ENCODE measurements around the gene WDR45B. TPM values are rescaled to one million over a fixed set of nuclear protein-coding genes. Genes with fewer than 3 reads are reported as not detected.
"Not testable (repeated sequence)": the region's sequence is repeated elsewhere in the genome, so short reads cannot be mapped to it uniquely, and the experiment has no call there.

The WDR45B gene
- total and polyA plus RNA-seq, 9 donors = 51.9 to 71.6 (median 62.2) TPM

DNA sequence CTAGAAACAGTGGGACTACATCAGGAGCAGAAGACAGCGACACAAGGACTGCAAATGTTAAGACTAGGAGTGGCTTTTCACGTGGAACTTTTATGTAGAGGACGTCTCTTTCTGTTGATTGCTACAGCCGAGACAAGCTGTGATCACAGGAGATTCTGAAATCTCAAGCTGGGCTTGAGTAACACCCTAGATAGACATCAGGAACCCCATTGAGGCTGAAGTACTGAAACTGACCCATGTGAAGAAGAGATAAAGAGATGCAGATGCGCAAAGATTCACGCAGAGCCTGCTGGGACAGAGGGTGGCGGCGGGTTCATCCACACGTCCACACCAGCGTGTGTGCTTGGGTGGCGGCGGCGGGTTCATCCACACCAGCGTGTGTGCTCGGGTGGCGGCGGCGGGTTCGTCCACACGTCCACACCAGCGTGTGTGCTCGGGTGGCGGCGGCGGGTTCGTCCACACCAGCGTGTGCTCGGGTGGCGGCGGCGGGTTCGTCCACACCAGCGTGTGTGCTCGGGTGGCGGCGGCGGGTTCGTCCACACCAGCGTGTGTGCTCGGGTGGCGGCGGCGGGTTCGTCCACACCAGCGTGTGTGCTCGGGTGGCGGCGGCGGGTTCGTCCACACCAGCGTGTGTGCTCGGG, 72.5 kb downstream of the WDR45B start:
- H3K27ac ChIP-seq (ENCODE audit: low read length); H3K4me3 ChIP-seq (ENCODE audit: low read length); H3K4me1 ChIP-seq (ENCODE audit: control insufficient read depth, insufficient read depth, low read length); DNase-seq; H3K9me3 ChIP-seq (replicated peaks; ENCODE audit: control insufficient read depth, low read depth, low read length); H3K27me3 ChIP-seq (ENCODE audit: control insufficient read depth, insufficient read depth, low read length): not testable (repeated sequence)
- WGBS (ENCODE audit: insufficient coverage) = 94% methylated on average over 17 of the region's 52 CpGs
- H3K36me3 ChIP-seq (ENCODE audit: control insufficient read depth, insufficient read depth, low read length) = peaks cover 66% of the 10 kb centered on the region

DNA sequence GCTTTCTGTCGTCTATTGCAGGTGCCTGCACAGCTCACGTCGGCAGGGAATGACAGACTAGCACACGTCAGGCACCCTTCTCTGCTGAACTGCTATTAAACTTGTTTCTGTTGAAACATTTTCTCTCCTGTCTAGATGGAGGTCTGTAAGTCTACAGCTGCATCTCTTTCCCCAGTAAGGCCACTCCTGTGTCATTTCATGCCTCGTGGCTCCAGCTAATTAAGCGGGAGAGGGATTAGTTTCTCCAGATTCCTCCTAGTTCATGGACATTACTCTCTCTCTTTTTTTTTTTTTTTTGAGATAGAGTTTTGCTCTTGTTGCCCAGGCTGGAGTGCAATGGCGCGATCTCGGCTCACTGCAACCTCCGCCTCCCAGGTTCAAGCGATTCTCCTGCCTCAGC, 74.2 kb downstream of the WDR45B start:
- WGBS (ENCODE audit: insufficient coverage) = 87% methylated on average over 9 of the region's 11 CpGs
- Histone ChIP-seq H3K36me3 (ENCODE audit: control insufficient read depth, insufficient read depth, low read length) (peaks cover 78% of the 10 kb centered on the region), H3K27me3 (ENCODE audit: control insufficient read depth, insufficient read depth, low read length) (no peaks in the 10 kb centered on the region)

DNA sequence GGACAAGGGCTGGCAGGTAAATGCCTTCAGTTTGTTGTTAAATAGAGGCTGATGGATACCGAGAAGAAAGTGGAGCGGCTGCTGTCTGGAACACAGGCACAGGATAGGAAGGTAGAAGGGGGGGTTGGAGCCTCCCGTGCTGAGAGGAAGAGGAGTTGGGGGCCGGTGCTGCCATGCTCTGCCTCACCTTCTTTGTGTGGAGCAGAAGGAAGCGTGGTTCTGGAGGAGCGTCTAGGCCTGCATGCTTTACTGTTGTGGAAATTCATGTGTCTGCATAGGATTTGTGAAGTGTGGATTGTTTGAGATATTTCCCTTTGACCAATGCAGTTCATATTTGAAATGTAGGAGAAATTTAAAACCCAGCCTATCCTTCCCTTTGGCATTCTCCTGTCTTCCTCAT, 76.4 kb downstream of the WDR45B start:
- no peak for DNase-seq
- H3K36me3 ChIP-seq (ENCODE audit: control insufficient read depth, insufficient read depth, low read length) = peaks cover 77% of the 10 kb centered on the region

More for the DNA sequence above, 74.2 kb downstream of the WDR45B start:
- Histone ChIP-seq H3K9me3 (replicated peaks; ENCODE audit: control insufficient read depth, low read depth, low read length) (no peaks in the 10 kb centered on the region), H3K4me3 (ENCODE audit: low read length) (no peak overlapping the region), H3K27ac (ENCODE audit: low read length) (no peak overlapping the region), H3K4me1 (ENCODE audit: control insufficient read depth, insufficient read depth, low read length) (no peaks in the 10 kb centered on the region)
- DNase-seq = no peak

DNA sequence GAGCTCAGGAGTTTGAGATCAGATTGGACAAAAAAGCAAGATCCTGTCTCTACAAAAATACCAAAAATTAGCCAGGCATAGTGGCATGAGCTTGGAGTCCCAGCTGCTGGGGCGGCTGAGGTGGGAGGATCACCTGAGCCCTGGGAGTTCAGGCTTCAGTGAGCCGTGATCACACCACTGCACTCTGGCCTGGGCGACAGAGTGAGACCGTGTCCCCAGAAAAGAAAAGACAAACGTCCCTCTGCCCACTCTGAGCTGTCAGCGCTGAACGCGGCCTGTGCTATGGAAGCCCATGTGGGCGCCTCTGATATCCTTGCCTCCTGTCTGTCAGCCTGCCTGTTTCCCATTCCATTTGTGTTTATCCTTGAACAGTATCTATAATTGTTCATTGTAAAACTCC, 78.0 kb downstream of the WDR45B start:
- peaks cover 70% of the 10 kb centered on the region for H3K36me3 ChIP-seq (ENCODE audit: control insufficient read depth, insufficient read depth, low read length)
- H3K27me3 ChIP-seq (ENCODE audit: control insufficient read depth, insufficient read depth, low read length) = no peaks in the 10 kb centered on the region
- WGBS (ENCODE audit: insufficient coverage) = 86% methylated on average over 5 of the region's 9 CpGs
- no peaks in the 10 kb centered on the region for H3K9me3 ChIP-seq (replicated peaks; ENCODE audit: control insufficient read depth, low read depth, low read length)
- H3K4me1 ChIP-seq (ENCODE audit: control insufficient read depth, insufficient read depth, low read length) = peaks cover 19% of the 10 kb centered on the region
- no peak for DNase-seq
- H3K4me3 ChIP-seq (ENCODE audit: low read length) = no peak overlapping the region
- no peak overlapping the region for H3K27ac ChIP-seq (ENCODE audit: low read length)

More for the DNA sequence above, 76.4 kb downstream of the WDR45B start:
- Histone ChIP-seq H3K27me3 (ENCODE audit: control insufficient read depth, insufficient read depth, low read length) (no peaks in the 10 kb centered on the region), H3K9me3 (replicated peaks; ENCODE audit: control insufficient read depth, low read depth, low read length) (no peaks in the 10 kb centered on the region), H3K4me1 (ENCODE audit: control insufficient read depth, insufficient read depth, low read length) (peaks cover 9% of the 10 kb centered on the region), H3K27ac (ENCODE audit: low read length) (no peak overlapping the region), H3K4me3 (ENCODE audit: low read length) (no peak overlapping the region)
- WGBS (ENCODE audit: insufficient coverage) = 91% methylated on average over 5 of the region's 6 CpGs

DNA sequence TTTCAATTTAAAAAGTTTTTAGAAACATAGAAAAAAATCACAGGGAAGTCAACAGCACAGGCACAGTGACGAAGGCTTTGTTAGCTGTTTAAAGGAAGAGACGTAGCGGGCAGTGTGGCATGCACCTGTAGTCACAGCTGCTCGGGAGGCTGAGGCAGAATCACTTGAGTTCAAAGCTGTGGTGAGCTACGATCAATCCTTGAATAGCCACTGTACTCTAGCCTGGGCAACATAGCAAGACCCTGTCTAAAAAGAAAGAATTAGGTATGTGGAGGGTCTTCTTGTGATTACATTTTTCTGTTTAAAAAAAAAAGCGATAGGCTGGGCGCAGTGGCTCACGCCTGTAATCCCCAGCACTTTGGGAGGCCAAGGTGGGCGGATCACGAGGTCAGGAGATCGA, 78.6 kb downstream of the WDR45B start:
- Histone ChIP-seq H3K4me1 (ENCODE audit: control insufficient read depth, insufficient read depth, low read length) (peaks cover 22% of the 10 kb centered on the region), H3K36me3 (ENCODE audit: control insufficient read depth, insufficient read depth, low read length) (peaks cover 66% of the 10 kb centered on the region), H3K27me3 (ENCODE audit: control insufficient read depth, insufficient read depth, low read length) (no peaks in the 10 kb centered on the region)

DNA sequence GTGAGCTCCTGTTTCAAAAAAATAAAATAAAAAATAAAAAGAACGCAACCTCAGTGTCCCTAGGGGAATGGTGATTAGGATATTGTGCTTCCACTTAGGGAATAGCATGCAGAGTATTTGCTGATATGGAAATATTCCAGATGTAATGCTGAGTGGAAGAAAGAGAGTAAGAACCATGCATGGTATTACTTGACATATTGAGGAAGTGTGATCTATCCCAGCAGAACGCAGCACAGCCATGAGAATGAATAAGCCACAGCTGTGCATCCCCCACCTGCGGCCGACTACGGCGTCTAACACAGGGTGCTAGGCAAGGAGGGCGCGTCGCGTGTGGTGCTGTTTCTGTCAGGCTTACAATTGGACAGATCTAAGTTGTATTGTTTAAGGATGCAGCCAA, 79.2 kb downstream of the WDR45B start:
- 89% methylated on average over 9 of the region's 10 CpGs for WGBS (ENCODE audit: insufficient coverage)

More for the DNA sequence above, 78.6 kb downstream of the WDR45B start:
- no peak for DNase-seq
- Histone ChIP-seq H3K4me3 (ENCODE audit: low read length) (no peak overlapping the region), H3K27ac (ENCODE audit: low read length) (no peak overlapping the region), H3K9me3 (replicated peaks; ENCODE audit: control insufficient read depth, low read depth, low read length) (no peaks in the 10 kb centered on the region)
- WGBS (ENCODE audit: insufficient coverage) = 91% methylated on average over 8 of the region's 11 CpGs

DNA sequence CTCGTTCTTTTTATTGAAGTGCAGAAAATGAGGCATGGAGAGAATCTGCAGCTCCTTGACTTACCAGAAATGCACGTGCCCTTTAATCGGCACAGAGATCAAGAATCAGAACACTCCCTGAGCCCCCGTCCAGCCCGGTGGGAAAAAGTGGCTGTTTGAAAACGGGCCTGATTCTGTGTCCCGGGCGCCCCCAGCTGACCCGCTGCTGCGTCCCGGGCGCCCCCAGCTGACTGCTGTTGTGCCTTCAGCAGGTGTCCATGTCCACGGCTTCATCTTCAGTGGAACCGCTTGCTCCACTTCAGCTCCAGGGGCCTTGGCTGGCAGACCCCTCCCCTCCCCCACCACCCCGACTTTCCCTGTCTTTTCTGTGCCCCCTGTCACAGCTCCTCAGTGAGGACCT, 81.0 kb downstream of the WDR45B start:
- no peak overlapping the region for H3K27ac ChIP-seq (ENCODE audit: low read length)
- no peaks in the 10 kb centered on the region for H3K27me3 ChIP-seq (ENCODE audit: control insufficient read depth, insufficient read depth, low read length)
- H3K36me3 ChIP-seq (ENCODE audit: control insufficient read depth, insufficient read depth, low read length) = peaks cover 48% of the 10 kb centered on the region
- H3K9me3 ChIP-seq (replicated peaks; ENCODE audit: control insufficient read depth, low read depth, low read length) = no peaks in the 10 kb centered on the region
- no peak for DNase-seq
- 93% methylated on average over 15 of the region's 15 CpGs for WGBS (ENCODE audit: insufficient coverage)
- H3K4me3 ChIP-seq (ENCODE audit: low read length) = no peak overlapping the region
- H3K4me1 ChIP-seq (ENCODE audit: control insufficient read depth, insufficient read depth, low read length) = peaks cover 29% of the 10 kb centered on the region

More for the DNA sequence above, 79.2 kb downstream of the WDR45B start:
- no peaks in the 10 kb centered on the region for H3K9me3 ChIP-seq (replicated peaks; ENCODE audit: control insufficient read depth, low read depth, low read length)
- no peak overlapping the region for H3K4me3 ChIP-seq (ENCODE audit: low read length)
- no peak overlapping the region for H3K27ac ChIP-seq (ENCODE audit: low read length)
- peaks cover 26% of the 10 kb centered on the region for H3K4me1 ChIP-seq (ENCODE audit: control insufficient read depth, insufficient read depth, low read length)
- H3K36me3 ChIP-seq (ENCODE audit: control insufficient read depth, insufficient read depth, low read length) = peaks cover 59% of the 10 kb centered on the region
- no peaks in the 10 kb centered on the region for H3K27me3 ChIP-seq (ENCODE audit: control insufficient read depth, insufficient read depth, low read length)
- DNase-seq = no peak

DNA sequence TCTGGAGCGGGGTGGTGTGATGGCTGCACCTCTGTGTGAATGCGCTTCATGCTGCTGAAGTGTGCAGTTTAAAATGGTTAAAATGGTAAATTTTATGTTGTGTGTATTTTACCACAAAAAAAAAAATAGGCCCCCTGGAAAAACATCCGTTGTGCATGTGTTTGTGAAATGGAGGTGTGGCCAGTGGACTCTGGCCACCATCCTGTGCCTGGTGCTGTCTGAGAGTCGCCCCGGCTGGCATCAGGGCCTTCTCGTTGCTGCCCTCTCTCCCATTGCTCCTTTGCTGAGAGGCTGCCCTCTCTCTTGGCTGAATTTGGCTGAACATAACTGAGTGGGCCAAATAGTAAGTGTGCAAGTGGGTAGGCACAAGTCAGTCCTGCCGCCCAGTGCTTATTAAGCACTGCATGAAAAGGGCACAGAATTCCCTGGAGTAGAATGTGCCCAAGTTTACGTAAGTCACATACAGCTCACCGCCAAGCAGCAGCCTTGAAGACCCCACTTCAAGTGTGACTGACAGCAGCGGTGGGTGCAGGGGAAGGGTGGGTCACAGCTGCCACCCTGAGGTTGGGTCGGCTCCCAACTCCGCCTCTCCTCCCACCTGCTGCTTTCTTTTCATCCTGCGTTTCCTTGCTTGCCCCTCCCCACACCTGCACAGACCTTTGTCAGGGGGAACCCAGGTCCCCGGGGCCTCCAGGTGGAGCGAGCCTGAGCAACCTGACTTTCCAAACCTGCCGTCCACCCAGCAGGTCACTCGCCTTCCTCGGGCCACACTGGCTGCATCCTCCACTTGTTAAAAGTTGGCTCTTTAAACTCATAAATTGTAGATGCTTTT, 81.9 kb downstream of the WDR45B start:
- peaks cover 42% of the 10 kb centered on the region for H3K36me3 ChIP-seq (ENCODE audit: control insufficient read depth, insufficient read depth, low read length)
- H3K27me3 ChIP-seq (ENCODE audit: control insufficient read depth, insufficient read depth, low read length) = no peaks in the 10 kb centered on the region
- 78% methylated on average over 12 of the region's 18 CpGs for WGBS (ENCODE audit: insufficient coverage)
- peak overlapping the region; percentile 53 for H3K27ac ChIP-seq (ENCODE audit: low read length)
- H3K4me3 ChIP-seq (ENCODE audit: low read length) = no peak overlapping the region
- no peak for DNase-seq
- no peaks in the 10 kb centered on the region for H3K9me3 ChIP-seq (replicated peaks; ENCODE audit: control insufficient read depth, low read depth, low read length)
- peaks cover 34% of the 10 kb centered on the region for H3K4me1 ChIP-seq (ENCODE audit: control insufficient read depth, insufficient read depth, low read length)

DNA sequence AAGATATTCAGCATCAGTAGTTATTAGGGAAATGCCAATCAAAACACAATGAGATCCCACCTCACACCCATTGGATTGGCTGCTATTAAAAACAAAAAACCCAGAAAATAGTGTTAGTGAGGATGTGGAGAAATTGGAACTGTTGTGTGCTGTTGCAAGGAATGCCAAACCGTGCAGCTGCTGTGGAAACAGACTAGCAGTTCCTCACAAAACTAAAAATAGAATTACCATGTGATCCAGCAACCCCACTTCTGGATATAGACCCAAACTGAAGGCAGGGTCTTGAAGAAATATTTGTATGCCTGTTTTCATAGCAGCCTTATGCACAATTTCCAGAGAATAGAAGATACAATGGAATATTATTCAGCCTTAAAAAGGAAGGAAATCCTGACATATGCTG, 82.7 kb downstream of the WDR45B start:
- Histone ChIP-seq H3K9me3 (replicated peaks; ENCODE audit: control insufficient read depth, low read depth, low read length) (no peaks in the 10 kb centered on the region), H3K36me3 (ENCODE audit: control insufficient read depth, insufficient read depth, low read length) (peaks cover 35% of the 10 kb centered on the region), H3K27me3 (ENCODE audit: control insufficient read depth, insufficient read depth, low read length) (no peaks in the 10 kb centered on the region), H3K27ac (ENCODE audit: low read length) (peak overlapping the region; percentile 53), H3K4me1 (ENCODE audit: control insufficient read depth, insufficient read depth, low read length) (peaks cover 34% of the 10 kb centered on the region), H3K4me3 (ENCODE audit: low read length) (no peak overlapping the region)
- peak; percentile 89 for DNase-seq
- no CpG with 5 or more reads among the region's 1 CpG for WGBS (ENCODE audit: insufficient coverage)
